ENCODE measurements around the gene ITGAD. TPM values are rescaled to one million over a fixed set of nuclear protein-coding genes. Genes with fewer than 3 reads are reported as not detected.

Gene ITGAD
- polyA plus RNA-seq, 3 donors = 0.04 TPM; not detected in 2

DNA sequence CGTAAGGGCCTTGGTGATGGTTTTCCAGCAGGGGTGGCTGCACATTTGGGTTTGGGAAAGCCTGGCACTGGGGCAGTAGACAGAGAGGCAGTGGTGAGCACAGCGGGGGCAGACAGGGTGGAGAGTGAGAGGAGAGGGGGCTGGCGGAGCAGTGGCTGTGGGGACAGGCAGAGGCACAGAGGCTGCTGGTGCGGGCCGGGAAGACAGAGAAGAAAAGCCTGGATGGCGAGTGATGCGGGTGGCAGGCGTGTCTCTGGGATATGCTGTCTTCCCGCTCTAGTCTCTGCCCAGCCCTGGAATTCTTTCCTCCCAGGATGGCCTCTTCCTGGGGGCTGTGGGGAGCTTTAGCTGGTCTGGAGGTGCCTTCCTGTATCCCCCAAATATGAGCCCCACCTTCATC, 16.9 kb downstream of the ITGAD start:
- no peaks in the 10 kb centered on the region for H3K4me1 ChIP-seq (ENCODE audit: control insufficient read depth in 1 of 2, insufficient read depth in 2 of 2, low read length in 2 of 2)
- peaks cover 6 to 11% (median 7%) of the 10 kb centered on the region in 3 donors for H3K27me3 Mint-ChIP-seq (ENCODE audit: low read depth in 3 of 3)
- no peaks in the 10 kb centered on the region for H3K9me3 ChIP-seq (replicated peaks in 1 of 2; ENCODE audit: control insufficient read depth in 1 of 2, insufficient read depth in 1 of 2, low read length in 2 of 2)
- no peak overlapping the region for H3K4me3 Mint-ChIP-seq
- H3K36me3 Mint-ChIP-seq = no peaks in the 10 kb centered on the region
- H3K9ac ChIP-seq (ENCODE audit: insufficient read depth, low read length, poor library complexity, severe bottlenecking) = no peak overlapping the region
- H4K20me1 ChIP-seq (ENCODE audit: insufficient read depth, low read length) = no peaks in the 10 kb centered on the region
- no peak overlapping the region for H3K27ac ChIP-seq (ENCODE audit: low read depth in 1 of 2, low read length in 2 of 2)
- no peaks in the 10 kb centered on the region for H3K27me3 ChIP-seq (ENCODE audit: control insufficient read depth in 2 of 2, insufficient read depth in 2 of 2, low read length in 2 of 2)
- H2AFZ ChIP-seq (ENCODE audit: insufficient read depth, low read depth, low read length, poor library complexity, severe bottlenecking) = no peak overlapping the region
- H3K27ac Mint-ChIP-seq = no peak overlapping the region
- TF ChIP-seq, protein P1, sequence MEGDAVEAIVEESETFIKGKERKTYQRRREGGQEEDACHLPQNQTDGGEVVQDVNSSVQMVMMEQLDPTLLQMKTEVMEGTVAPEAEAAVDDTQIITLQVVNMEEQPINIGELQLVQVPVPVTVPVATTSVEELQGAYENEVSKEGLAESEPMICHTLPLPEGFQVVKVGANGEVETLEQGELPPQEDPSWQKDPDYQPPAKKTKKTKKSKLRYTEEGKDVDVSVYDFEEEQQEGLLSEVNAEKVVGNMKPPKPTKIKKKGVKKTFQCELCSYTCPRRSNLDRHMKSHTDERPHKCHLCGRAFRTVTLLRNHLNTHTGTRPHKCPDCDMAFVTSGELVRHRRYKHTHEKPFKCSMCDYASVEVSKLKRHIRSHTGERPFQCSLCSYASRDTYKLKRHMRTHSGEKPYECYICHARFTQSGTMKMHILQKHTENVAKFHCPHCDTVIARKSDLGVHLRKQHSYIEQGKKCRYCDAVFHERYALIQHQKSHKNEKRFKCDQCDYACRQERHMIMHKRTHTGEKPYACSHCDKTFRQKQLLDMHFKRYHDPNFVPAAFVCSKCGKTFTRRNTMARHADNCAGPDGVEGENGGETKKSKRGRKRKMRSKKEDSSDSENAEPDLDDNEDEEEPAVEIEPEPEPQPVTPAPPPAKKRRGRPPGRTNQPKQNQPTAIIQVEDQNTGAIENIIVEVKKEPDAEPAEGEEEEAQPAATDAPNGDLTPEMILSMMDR (IDR thresholded peaks at IDR 0.05) = no peak
- H3K4me3 ChIP-seq (replicated peaks in 1 of 3; ENCODE audit: low read depth in 2 of 3, low read length in 3 of 3) = no peak overlapping the region
- intact Hi-C loops (cut with micrococcal nuclease) = no loop called here
- no peaks in the 10 kb centered on the region for H3K79me2 ChIP-seq (ENCODE audit: insufficient read depth, low read length)
- H3K4me2 ChIP-seq (replicated peaks; ENCODE audit: extremely low read depth, low read length, poor library complexity, severe bottlenecking) = no peak overlapping the region
- WGBS (ENCODE audit: insufficient coverage) = 92% methylated on average over 5 of the region's 9 CpGs
- H3K4me1 Mint-ChIP-seq = no peaks in the 10 kb centered on the region
- H3K9me3 Mint-ChIP-seq = no peaks in the 10 kb centered on the region
- H3K36me3 ChIP-seq (replicated peaks in 1 of 2; ENCODE audit: control insufficient read depth in 1 of 2, insufficient read depth in 2 of 2, low read length in 2 of 2) = no peaks in the 10 kb centered on the region
- DNase-seq = no peak

DNA sequence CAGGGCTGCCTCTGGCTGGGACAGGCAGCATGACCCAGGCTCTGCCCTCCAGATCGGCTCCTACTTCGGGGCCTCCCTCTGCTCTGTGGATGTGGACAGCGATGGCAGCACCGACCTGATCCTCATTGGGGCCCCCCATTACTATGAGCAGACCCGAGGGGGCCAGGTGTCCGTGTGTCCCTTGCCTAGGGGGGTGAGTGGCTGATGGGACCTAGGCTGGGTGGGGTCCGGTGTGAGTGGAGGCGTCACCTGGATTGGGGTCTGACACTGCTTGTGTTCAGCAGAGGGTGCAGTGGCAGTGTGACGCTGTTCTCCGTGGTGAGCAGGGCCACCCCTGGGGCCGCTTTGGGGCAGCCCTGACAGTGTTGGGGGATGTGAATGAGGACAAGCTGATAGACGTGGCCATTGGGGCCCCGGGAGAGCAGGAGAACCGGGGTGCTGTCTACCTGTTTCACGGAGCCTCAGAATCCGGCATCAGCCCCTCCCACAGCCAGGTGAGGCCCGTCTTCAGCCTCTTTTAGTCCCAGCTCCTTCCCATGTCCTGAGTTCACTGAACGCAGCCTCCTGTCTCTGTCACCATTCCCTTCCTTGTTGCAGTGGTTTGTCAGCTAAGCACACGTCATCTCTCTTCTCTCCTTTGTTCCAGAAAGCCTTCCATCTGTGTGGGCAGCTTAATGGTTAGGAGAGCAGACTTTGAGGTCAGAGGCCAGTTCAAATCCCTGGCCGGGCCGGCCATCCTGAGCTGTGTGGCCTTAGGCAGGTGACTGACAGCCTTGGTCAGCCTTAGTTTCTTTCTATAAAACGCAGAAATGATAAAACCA, 18.1 kb downstream of the ITGAD start:
- Mint-ChIP-seq H3K27me3 (ENCODE audit: low read depth in 3 of 3) (peaks cover 8 to 15% (median 8%) of the 10 kb centered on the region in 3 donors), H3K4me3 (no peak overlapping the region)

More for the DNA sequence above, 18.1 kb downstream of the ITGAD start:
- Histone ChIP-seq H2AFZ (ENCODE audit: insufficient read depth, low read depth, low read length, poor library complexity, severe bottlenecking) (no peak overlapping the region), H3K27ac (ENCODE audit: low read depth in 1 of 2, low read length in 2 of 2) (no peak overlapping the region), H3K9ac (ENCODE audit: insufficient read depth, low read length, poor library complexity, severe bottlenecking) (no peak overlapping the region), H4K20me1 (ENCODE audit: insufficient read depth, low read length) (no peaks in the 10 kb centered on the region), H3K27me3 (ENCODE audit: control insufficient read depth in 2 of 2, insufficient read depth in 2 of 2, low read length in 2 of 2) (no peaks in the 10 kb centered on the region), H3K79me2 (ENCODE audit: insufficient read depth, low read length) (no peaks in the 10 kb centered on the region), H3K9me3 (replicated peaks in 1 of 2; ENCODE audit: control insufficient read depth in 1 of 2, insufficient read depth in 1 of 2, low read length in 2 of 2) (no peaks in the 10 kb centered on the region), H3K4me1 (ENCODE audit: control insufficient read depth in 1 of 2, insufficient read depth in 2 of 2, low read length in 2 of 2) (no peaks in the 10 kb centered on the region), H3K36me3 (replicated peaks in 1 of 2; ENCODE audit: control insufficient read depth in 1 of 2, insufficient read depth in 2 of 2, low read length in 2 of 2) (no peaks in the 10 kb centered on the region), H3K4me2 (replicated peaks; ENCODE audit: extremely low read depth, low read length, poor library complexity, severe bottlenecking) (no peak overlapping the region), H3K4me3 (replicated peaks in 1 of 3; ENCODE audit: low read depth in 2 of 3, low read length in 3 of 3) (no peak overlapping the region)
- WGBS (ENCODE audit: insufficient coverage) = 95% methylated on average over 16 of the region's 22 CpGs
- no peaks in the 10 kb centered on the region for H3K4me1 Mint-ChIP-seq
- H3K9me3 Mint-ChIP-seq = no peaks in the 10 kb centered on the region
- TF ChIP-seq, protein P1 (IDR thresholded peaks at IDR 0.05) = no peak
- H3K36me3 Mint-ChIP-seq = no peaks in the 10 kb centered on the region
- DNase-seq = no peak
- H3K27ac Mint-ChIP-seq = no peak overlapping the region
- intact Hi-C loops (cut with micrococcal nuclease) = no loop called here

All from CD14-positive monocyte (primary cell).